Left ventricle myocardium superior (tissue), 1 donor: ENCODE data around the gene PBRM1. TPM values are rescaled to one million over a fixed set of nuclear protein-coding genes. Genes with fewer than 3 reads are reported as not detected.

Experiments used
- ATAC-seq: fragments of 200-7000 bp; cut with Tn5 transposase; one replicate; pipeline ENCODE4 v1.9.1; 2020; ENCODE audit warnings: mild to moderate bottlenecking, moderate library complexity
- DNase-seq: peaks from one replicate; pipeline ENCODE4 v3.0.0-alpha.2; 2020
- intact Hi-C: fragments of 100-400 bp; cut with micrococcal nuclease; formaldehyde crosslinking; loops from one replicate; pipeline ENCODE4 v1.11.0; 2022
- total RNA-seq: library from RNA; stranded (reverse); fragmentation: NEBNext Ultra II Directional; extraction: Animal tissue kit (Norgen Biotek cat#: 25700); gene quantifications from one replicate; pipeline ENCODE4 v1.2.1, GENCODE V29; 2021
- donor health status: DM: no; HTN: yes; CAD: no; lungs with severe emphysema.

PBRM1 gene
- total RNA-seq, 1 donor from 2014 or later: 55.0 TPM

- intact Hi-C loops: no loop called here
Observed at GRCh38 chr3:52520716-52521487, 164.8 kb downstream of the PBRM1 start.

GRCh38 chr3:52520141-52520667, 165.5 kb downstream of the PBRM1 start:
- DNase-seq (no peak), ATAC-seq (no peak)
- intact Hi-C loops: no loop called here

More at GRCh38 chr3:52520716-52521487, 164.8 kb downstream of the PBRM1 start:
- DNase-seq (peak; percentile 22), ATAC-seq (no peak)

- DNase-seq (no peak), ATAC-seq (no peak)
- intact Hi-C loops: no loop called here
Observed at GRCh38 chr3:52519445-52520140, 166.1 kb downstream of the PBRM1 start.

GRCh38 chr3:52518723-52519444, 166.8 kb downstream of the PBRM1 start:
- DNase-seq: peak; percentile 63

GRCh38 chr3:52517796-52518722, 167.7 kb downstream of the PBRM1 start:
- DNase-seq (no peak), ATAC-seq (no peak)
- intact Hi-C loops: no loop called here

More at GRCh38 chr3:52518723-52519444, 166.8 kb downstream of the PBRM1 start:
- ATAC-seq: peak; percentile 44
- intact Hi-C loops: no loop called here

- intact Hi-C loops: no loop called here
- ATAC-seq: no peak
- no peak for DNase-seq
Observed at GRCh38 chr3:52516509-52517195, 169.1 kb downstream of the PBRM1 start.

GRCh38 chr3:52515192-52515591, 170.5 kb downstream of the PBRM1 start:
- intact Hi-C loops: no loop called here
- ATAC-seq: no peak
- no peak for DNase-seq

- intact Hi-C loops: no loop called here
- ATAC-seq (no peak), DNase-seq (no peak)
Observed at GRCh38 chr3:52514576-52514975, 171.1 kb downstream of the PBRM1 start.

GRCh38 chr3:52513281-52513680, 172.4 kb downstream of the PBRM1 start:
- intact Hi-C loops: no loop called here
- DNase-seq: no peak
- no peak for ATAC-seq

GRCh38 chr3:52512727-52513126, 173.0 kb downstream of the PBRM1 start:
- intact Hi-C loops: no loop called here
- ATAC-seq (no peak), DNase-seq (no peak)

GRCh38 chr3:52512105-52512504, 173.6 kb downstream of the PBRM1 start:
- intact Hi-C loops: no loop called here
- ATAC-seq (no peak), DNase-seq (no peak)

GRCh38 chr3:52511509-52511908, 174.2 kb downstream of the PBRM1 start:
- intact Hi-C loops: no loop called here
- ATAC-seq: no peak
- no peak for DNase-seq

GRCh38 chr3:52509753-52510328, 175.9 kb downstream of the PBRM1 start:
- ATAC-seq: no peak
- DNase-seq: no peak
- intact Hi-C loops: no loop called here

GRCh38 chr3:52507359-52507758, 178.4 kb downstream of the PBRM1 start:
- no peak for DNase-seq
- intact Hi-C loops: no loop called here
- ATAC-seq: no peak

GRCh38 chr3:52506266-52506966, 179.3 kb downstream of the PBRM1 start:
- no peak for ATAC-seq
- DNase-seq: no peak
- intact Hi-C loops: no loop called here

GRCh38 chr3:52504977-52505376, 180.7 kb downstream of the PBRM1 start:
- ATAC-seq (no peak), DNase-seq (no peak)
- intact Hi-C loops: no loop called here

- no peak for ATAC-seq
- no peak for DNase-seq
- intact Hi-C loops: no loop called here
Observed at GRCh38 chr3:52503788-52504424, 181.8 kb downstream of the PBRM1 start.
